ENCODE results near the gene CNTNAP2. TPM values are rescaled to one million over a fixed set of nuclear protein-coding genes. Genes with fewer than 3 reads are reported as not detected.

CNTNAP2 gene
- total and polyA plus RNA-seq, 2 of the 4 experiments (the other 2 are of a cell fraction) = not detected

- ChIA-PET POLR2A (ENCODE audit: unreplicated experiment) (interaction anchor here (0.6 kb wide), 1 partner anchor 1552 kb away, joined by 4 read pairs; no protein-coding TSS in a partner anchor), CTCF (interaction anchor here (1.1 kb wide), 1 partner anchor 20 kb away, joined by 3 read pairs; no protein-coding TSS in a partner anchor)
- dilution Hi-C loops (cut with HindIII; ENCODE audit: low sequenced_read_pairs, unreplicated experiment) = no loop called here
- Histone ChIP-seq H3K14ac (replicated peaks; ENCODE audit: low read depth, low read length) (no peak overlapping the region), H2BK20ac (ENCODE audit: low read depth, low read length) (no peak overlapping the region), H3K36me3 (ENCODE audit: control insufficient read depth, insufficient read depth, low read length) (no peaks in the 10 kb centered on the region), H3K27me3 (ENCODE audit: control insufficient read depth, insufficient read depth, low read length) (no peaks in the 10 kb centered on the region), H3K56ac (ENCODE audit: extremely low read depth, insufficient read depth, low read length) (no peak overlapping the region), H4K5ac (ENCODE audit: low read depth, low read length) (no peak overlapping the region), H2AFZ (replicated peaks; ENCODE audit: low read length, poor library complexity) (no peak overlapping the region), H2AK5ac (ENCODE audit: low read depth, low read length) (no peak overlapping the region), H3K9ac (ENCODE audit: low read depth, low read length) (no peak overlapping the region), H3K4ac (ENCODE audit: low read depth, low read length) (no peak overlapping the region), H2BK15ac (ENCODE audit: low read depth, low read length) (no peak overlapping the region), H2AK9ac (replicated peaks; ENCODE audit: low read depth, low read length, poor library complexity) (no peak overlapping the region), H3K23ac (ENCODE audit: low read depth, low read length) (no peak overlapping the region), H4K8ac (ENCODE audit: low read depth in 2 of 2, low read length in 2 of 2) (no peak overlapping the region), H2BK5ac (ENCODE audit: low read depth, low read length, poor library complexity, severe bottlenecking) (no peak overlapping the region), H3K18ac (ENCODE audit: low read depth, low read length) (no peak overlapping the region), H4K20me1 (ENCODE audit: insufficient read depth, low read length) (no peaks in the 10 kb centered on the region), H3K9me1 (ENCODE audit: insufficient read depth, low read length) (no peaks in the 10 kb centered on the region), H2BK120ac (ENCODE audit: low read depth, low read length) (no peak overlapping the region), H3K4me2 (ENCODE audit: low read depth, low read length) (no peak overlapping the region; the same call in 1 of the 2 replicates), H3K9me3 (ENCODE audit: control insufficient read depth, insufficient read depth, low read length) (peaks cover 1% of the 10 kb centered on the region; the same call in 1 of the 2 replicates), H3K4me1 (ENCODE audit: control insufficient read depth, insufficient read depth, low read length) (no peaks in the 10 kb centered on the region), H3K27ac (ENCODE audit: insufficient read depth, low read length) (no peak overlapping the region), H3K79me1 (ENCODE audit: low read depth in 1 of 2, low read length in 2 of 2) (no peaks in the 10 kb centered on the region), H4K91ac (ENCODE audit: insufficient read depth, low read depth, low read length) (no peak overlapping the region), H3K4me3 (ENCODE audit: insufficient read depth, low read depth, low read length) (no peak overlapping the region)
- TF ChIP-seq CTCF (conservative IDR thresholded peaks at IDR 0.05; ENCODE audit: low read depth, low read length) = peak; percentile 51
- no peak for TF ChIP-seq CHD1 (IDR thresholded peaks at IDR 0.05; ENCODE audit: low read depth, low read length)
- peak; percentile 51 for TF ChIP-seq RAD21 (IDR thresholded peaks at IDR 0.05; ENCODE audit: low read length)
- TF ChIP-seq SMC3 (IDR thresholded peaks at IDR 0.05; ENCODE audit: low read depth, low read length) = peak; percentile 32; the same call in 1 of the 2 replicates
- TF ChIP-seq MAFK (IDR thresholded peaks at IDR 0.05; ENCODE audit: low read depth, low read length) = no peak
- TF ChIP-seq CEBPB (IDR thresholded peaks at IDR 0.05; ENCODE audit: low read depth, low read length) = no peak
- TF ChIP-seq FOS (IDR thresholded peaks at IDR 0.05; ENCODE audit: low read depth, low read length) = no peak
- 10% methylated on average over 11 of the region's 17 CpGs; no CpG with 5 or more reads in 1 of the 2 experiments for WGBS, 2 experiments (ENCODE audit: extremely low coverage in 2 of 2, insufficient read length in 1 of 2)
- DNase-seq (peak; percentile 16), ATAC-seq (ENCODE audit: low read depth) (peak; percentile 53)
- intact Hi-C loops (cut with micrococcal nuclease) = loop anchor here (5.0 kb wide), 2 partner anchors 995 to 1500 kb away; no protein-coding TSS in a partner anchor
- BruUV-seq (replicated peaks) = no TSS peak
- in situ Hi-C loops (cut with MboI; ENCODE audit: low sequenced_read_pairs) = no loop called here
Measured at GRCh38 chr7:148242294-148242821, 2125.8 kb downstream of the CNTNAP2 start.
